Measurements from ENCODE around the gene CPED1.

CPED1 gene

GRCh38 chr7:121083790-121084251 lies 95.3 kb downstream of the CPED1 start:
- TF ChIP-seq CTCF (IDR thresholded peaks at IDR 0.05): no peak

GRCh38 chr7:121084256-121084655 lies 95.7 kb downstream of the CPED1 start:
- TF ChIP-seq CTCF (IDR thresholded peaks at IDR 0.05): no peak

GRCh38 chr7:121084748-121085336 lies 96.3 kb downstream of the CPED1 start:
- no peak for TF ChIP-seq CTCF (IDR thresholded peaks at IDR 0.05)

- no peak for TF ChIP-seq CTCF (IDR thresholded peaks at IDR 0.05)
Measured at GRCh38 chr7:121085922-121086321, 97.4 kb downstream of the CPED1 start.

- TF ChIP-seq CTCF (IDR thresholded peaks at IDR 0.05): no peak
Measured at GRCh38 chr7:121088870-121089269, 100.4 kb downstream of the CPED1 start.

- no peak for TF ChIP-seq CTCF (IDR thresholded peaks at IDR 0.05)
Measured at GRCh38 chr7:121094829-121095228, 106.3 kb downstream of the CPED1 start.

- TF ChIP-seq CTCF (IDR thresholded peaks at IDR 0.05): no peak
Measured at GRCh38 chr7:121097577-121097976, 109.1 kb downstream of the CPED1 start.

GRCh38 chr7:121099572-121099971 lies 111.1 kb downstream of the CPED1 start:
- no peak for TF ChIP-seq CTCF (IDR thresholded peaks at IDR 0.05)

Data from LNCAP (cell line).